Small intestine (tissue), 7 donors: ENCODE results near the gene ATP6V0A4. TPM values are rescaled to one million over a fixed set of nuclear protein-coding genes. Genes with fewer than 3 reads are reported as not detected.

Source experiments
- DNase-seq, 2 donors: peaks; one replicate each; pipeline versions ENCODE4 v3.0.0 to v3.0.0-alpha.2; 2013
- FAIRE-seq: peaks from 2 replicates; lab custom pipeline; 2012; peaks lifted over from hg19 to GRCh38; lab: Jason Lieb, UNC
- H3K27ac ChIP-seq, 3 donors: one replicate each; pipeline ENCODE4 v1.5.1; 2013; ENCODE audit warnings: low read length in 2 of 3, mild to moderate bottlenecking in 2 of 3, control low read depth in 1 of 3, inconsistent platforms in 1 of 3, low read depth in 1 of 3, moderate library complexity in 1 of 3
- H3K27me3 ChIP-seq, 3 donors: one replicate each; pipeline ENCODE4 v1.6.1; 2013; ENCODE audit warnings: low read length in 3 of 3, inconsistent platforms in 1 of 3; ENCODE audit not compliant: control insufficient read depth in 3 of 3, insufficient read depth in 3 of 3
- H3K36me3 ChIP-seq, 3 donors: one replicate each; pipeline ENCODE4 v1.6.1; 2013; ENCODE audit warnings: low read length in 3 of 3, inconsistent platforms in 1 of 3, low read depth in 1 of 3, mild to moderate bottlenecking in 1 of 3, moderate library complexity in 1 of 3; ENCODE audit not compliant: control insufficient read depth in 3 of 3, insufficient read depth in 2 of 3
- H3K4me1 ChIP-seq, 3 donors: one replicate each; pipeline ENCODE4 v1.6.1; 2013; ENCODE audit warnings: low read length in 2 of 3, inconsistent platforms in 1 of 3, low read depth in 1 of 3, mild to moderate bottlenecking in 1 of 3, moderate library complexity in 1 of 3; ENCODE audit not compliant: control insufficient read depth in 3 of 3, insufficient read depth in 2 of 3
- H3K4me3 ChIP-seq, 3 donors: one replicate each; pipeline ENCODE4 v1.5.1; 2013; ENCODE audit warnings: low read length in 3 of 3, control low read depth in 1 of 3, inconsistent platforms in 1 of 3, low read depth in 1 of 3, mild to moderate bottlenecking in 1 of 3, moderate library complexity in 1 of 3
- H3K9me3 ChIP-seq, 2 donors: one replicate each; pipeline ENCODE4 v1.6.1; 2013; ENCODE audit warnings: low read depth in 1 of 2, low read length in 1 of 2; ENCODE audit not compliant: control insufficient read depth in 2 of 2, insufficient read depth in 1 of 2
- WGBS, 3 donors: extraction: QIAGEN DNeasy Blood & Tissue Kit; methylation state at CpG; one replicate each; pipeline ENCODE4 v1.1.7; 2013; 5-methylcytosine and 5-hydroxymethylcytosine counted together
- polyA plus RNA-seq, 4 donors: library from polyadenylated mRNA; stranded (reverse) in 3 of 4; unstranded in 1 of 4; fragments of 200-250 nt in 3 of 4; fragments of 120-200 nt in 1 of 4; gene quantifications; one replicate each; pipeline versions ENCODE4 v1.2.1 to v1.2.3, GENCODE V29; 2013
- donor health status: healthy with polysubstance abuse.
- donor health status: control.
- donor health status: control.
- donor health status: Bipolar disorder and iron deficiency.
- donor health status: healthy.

The ATP6V0A4 gene
- polyA plus RNA-seq, 4 donors = 0.06 TPM; not detected in 3

GRCh38 chr7:138665249-138665648 is 132.7 kb downstream of the ATP6V0A4 start:
- peak; percentile 17 to 71 for DNase-seq

DNA sequence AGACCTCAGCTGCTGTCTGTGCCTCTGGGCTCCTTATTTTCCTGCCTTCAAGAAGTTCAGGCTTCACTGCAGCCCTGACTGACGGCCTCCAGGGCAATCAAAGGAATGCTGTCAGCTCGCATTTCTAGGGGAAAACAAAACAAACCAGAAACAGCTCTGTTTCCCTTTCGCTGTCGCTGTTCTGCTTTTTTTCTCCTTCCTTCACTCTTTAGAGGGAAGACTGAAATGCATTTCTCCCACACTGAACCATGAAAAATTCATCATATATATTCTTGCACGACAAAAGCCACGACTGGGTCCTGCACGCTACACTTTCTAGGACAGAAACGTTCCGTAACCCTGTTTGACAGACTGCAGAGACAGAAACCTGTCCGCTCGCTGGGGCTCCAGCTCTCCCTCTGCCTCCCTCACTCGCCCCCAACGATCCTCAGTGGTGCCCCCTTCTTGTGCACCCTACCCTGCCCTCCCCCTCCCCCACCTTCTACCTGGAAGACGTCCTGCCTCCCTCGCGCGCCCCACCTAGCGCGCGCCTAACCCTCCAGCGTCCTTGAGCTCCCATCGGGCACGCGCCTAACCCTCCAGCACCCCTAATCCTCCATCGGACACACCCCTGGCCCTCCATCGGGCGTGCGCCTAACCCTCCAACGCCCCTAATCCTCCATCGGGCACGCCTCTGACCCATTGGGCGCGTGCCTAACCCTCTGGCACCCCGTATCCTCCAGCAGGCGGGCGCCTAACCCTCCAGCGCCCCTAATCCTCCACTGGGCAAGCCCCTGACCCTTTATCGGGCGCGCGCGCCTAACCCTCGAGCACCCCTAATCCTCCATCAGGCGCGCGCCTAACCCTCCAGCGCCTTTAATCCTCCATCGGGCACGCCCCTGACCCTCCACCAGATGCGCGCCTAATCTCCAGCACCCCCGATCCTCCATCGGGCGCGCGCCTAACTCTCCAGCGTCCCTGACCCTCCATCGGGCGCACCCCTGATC is 134.0 kb downstream of the ATP6V0A4 start:
- FAIRE-seq = no peak
- peak; percentile 17 to 63 for DNase-seq
- 30 to 47% (median 44%) methylated on average over 54 to 59 of the region's 59 CpGs for WGBS, 3 donors
- H3K27ac ChIP-seq = peak overlapping the region in 1 of 3 donors; percentile 84
- H3K27me3 ChIP-seq = peaks cover 0 to 2% (median 0%) of the 10 kb centered on the region in 3 donors
- H3K36me3 ChIP-seq = no peaks in the 10 kb centered on the region
- H3K9me3 ChIP-seq = peaks cover 0 to 12% of the 10 kb centered on the region in 2 donors
- H3K4me1 ChIP-seq = peaks cover 0 to 24% (median 0%) of the 10 kb centered on the region in 3 donors
- peak overlapping the region in 2 of 3 donors; percentile 39 to 62 for H3K4me3 ChIP-seq

More at GRCh38 chr7:138665249-138665648, 132.7 kb downstream of the ATP6V0A4 start:
- no peak overlapping the region for H3K4me3 ChIP-seq
- peaks cover 0 to 24% (median 0%) of the 10 kb centered on the region in 3 donors for H3K4me1 ChIP-seq
- no peaks in the 10 kb centered on the region for H3K36me3 ChIP-seq
- peak overlapping the region in 1 of 3 donors; percentile 26 for H3K27ac ChIP-seq
- WGBS, 3 donors = 31 to 61% (median 59%) methylated on average over 4 of the region's 4 CpGs
- H3K9me3 ChIP-seq = peaks cover 0 to 18% of the 10 kb centered on the region in 2 donors
- peaks cover 0 to 2% (median 0%) of the 10 kb centered on the region in 3 donors for H3K27me3 ChIP-seq
- FAIRE-seq = no peak

GRCh38 chr7:138662991-138663320 is 135.0 kb downstream of the ATP6V0A4 start:
- WGBS, 3 donors = 81 to 84% (median 82%) methylated on average over 6 of the region's 6 CpGs
- Histone ChIP-seq H3K4me1 (peaks cover 0 to 24% (median 0%) of the 10 kb centered on the region in 3 donors), H3K27ac (no peak overlapping the region), H3K4me3 (no peak overlapping the region), H3K36me3 (no peaks in the 10 kb centered on the region), H3K27me3 (peaks cover 0 to 2% (median 0%) of the 10 kb centered on the region in 3 donors), H3K9me3 (peaks cover 0 to 1% of the 10 kb centered on the region in 2 donors)
- FAIRE-seq = no peak
- no peak for DNase-seq

GRCh38 chr7:138662076-138662990 is 135.7 kb downstream of the ATP6V0A4 start:
- Histone ChIP-seq H3K4me1 (peaks cover 0 to 24% (median 0%) of the 10 kb centered on the region in 3 donors), H3K9me3 (no peaks in the 10 kb centered on the region), H3K4me3 (no peak overlapping the region), H3K27me3 (peaks cover 0 to 2% (median 0%) of the 10 kb centered on the region in 3 donors), H3K36me3 (no peaks in the 10 kb centered on the region), H3K27ac (no peak overlapping the region)
- no peak for FAIRE-seq
- no peak for DNase-seq
- 78 to 80% (median 80%) methylated on average over 5 of the region's 5 CpGs for WGBS, 3 donors

GRCh38 chr7:138661069-138661635 is 136.8 kb downstream of the ATP6V0A4 start:
- Histone ChIP-seq H3K4me1 (peaks cover 0 to 15% (median 0%) of the 10 kb centered on the region in 3 donors), H3K27ac (no peak overlapping the region), H3K9me3 (no peaks in the 10 kb centered on the region), H3K27me3 (peaks cover 0 to 2% (median 0%) of the 10 kb centered on the region in 3 donors), H3K36me3 (no peaks in the 10 kb centered on the region), H3K4me3 (no peak overlapping the region)
- DNase-seq = no peak
- WGBS, 3 donors = 71 to 86% (median 80%) methylated on average over 9 of the region's 9 CpGs
- FAIRE-seq = no peak

- Histone ChIP-seq H3K9me3 (peaks cover 0 to 6% of the 10 kb centered on the region in 2 donors), H3K27ac (no peak overlapping the region), H3K27me3 (no peaks in the 10 kb centered on the region), H3K4me1 (peaks cover 0 to 5% (median 0%) of the 10 kb centered on the region in 3 donors), H3K36me3 (no peaks in the 10 kb centered on the region), H3K4me3 (no peak overlapping the region)
- 82 to 83% (median 82%) methylated on average over 4 of the region's 4 CpGs for WGBS, 3 donors
- DNase-seq (no peak), FAIRE-seq (no peak)
These were observed 139.1 kb downstream of the ATP6V0A4 start for GRCh38 chr7:138658889-138659288.

GRCh38 chr7:138657854-138658386 is 140.1 kb downstream of the ATP6V0A4 start:
- Histone ChIP-seq H3K4me3 (no peak overlapping the region), H3K4me1 (no peaks in the 10 kb centered on the region), H3K27me3 (no peaks in the 10 kb centered on the region), H3K9me3 (peaks cover 0 to 12% of the 10 kb centered on the region in 2 donors), H3K36me3 (no peaks in the 10 kb centered on the region), H3K27ac (no peak overlapping the region)
- no peak for FAIRE-seq
- WGBS, 3 donors = 81 to 89% (median 82%) methylated on average over 4 of the region's 4 CpGs
- DNase-seq = no peak
